HG02759 (cell line): ENCODE results near the gene JMJD1C.
"Not testable (repeated sequence)": the region's sequence is repeated elsewhere in the genome, so short reads cannot be mapped to it uniquely, and the experiment has no call there.

ENCODE experiments used
- ATAC-seq: cut with Tn5 transposase; IDR thresholded peaks from one replicate; pipeline ENCODE4 v1.9.1; 2021; ENCODE audit warnings: mild to moderate bottlenecking, moderate library complexity; ENCODE audit not compliant: unreplicated experiment

Gene JMJD1C

DNA sequence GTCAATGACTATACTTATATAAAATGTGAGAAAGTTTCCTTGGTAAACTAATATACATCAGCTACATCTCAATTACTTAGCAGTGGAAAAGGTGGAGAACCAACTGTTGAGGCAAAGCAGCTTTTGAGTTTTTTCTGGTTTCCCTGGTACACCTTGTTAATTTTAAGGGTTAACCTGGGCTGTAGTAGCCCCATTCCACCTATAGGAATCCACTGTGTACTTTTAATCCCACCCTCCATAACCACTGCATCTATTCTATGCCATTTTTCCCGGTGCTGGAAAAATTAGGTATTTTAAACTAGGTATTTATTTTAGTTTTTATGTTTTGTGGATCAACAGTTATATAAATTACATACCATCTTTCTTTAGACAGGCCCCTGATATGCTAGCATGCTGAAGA is 290.2 kb downstream of the JMJD1C start:
- ATAC-seq, result no peak

DNA sequence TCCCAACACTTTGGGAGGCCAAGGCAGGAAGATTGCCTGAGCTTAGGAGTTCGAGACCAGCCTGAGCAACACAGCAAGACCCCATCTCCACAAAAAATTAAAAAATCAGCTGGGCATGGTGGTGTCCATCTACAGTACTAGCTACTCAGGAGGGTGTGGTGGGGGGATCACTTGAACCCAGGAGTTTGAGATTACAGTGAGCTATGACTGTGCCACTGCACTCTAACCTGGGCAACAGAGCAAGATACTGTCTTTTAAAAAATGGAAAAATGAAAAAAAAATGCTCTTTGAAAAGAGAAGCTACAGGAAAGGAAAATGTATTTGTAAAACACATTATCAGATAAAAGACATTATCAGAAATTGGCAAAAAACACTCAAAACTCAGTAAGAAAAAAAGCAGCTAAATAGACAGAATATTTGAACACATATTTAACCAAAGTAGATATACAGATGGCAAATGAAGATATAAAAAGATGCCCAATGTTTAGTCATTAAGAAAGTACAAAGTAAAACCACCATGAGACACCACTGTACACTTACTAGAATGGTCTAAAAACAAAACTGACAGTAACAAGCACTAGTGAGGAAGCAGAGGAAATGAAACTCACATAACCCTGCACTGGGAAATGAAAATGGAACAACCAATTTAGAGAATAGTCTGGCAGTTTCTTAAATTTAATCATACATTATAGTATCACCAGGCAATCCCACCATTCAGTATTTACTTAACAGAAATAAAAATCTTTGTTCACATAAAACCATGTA is 292.1 kb downstream of the JMJD1C start:
- peak; percentile 98 for ATAC-seq

DNA sequence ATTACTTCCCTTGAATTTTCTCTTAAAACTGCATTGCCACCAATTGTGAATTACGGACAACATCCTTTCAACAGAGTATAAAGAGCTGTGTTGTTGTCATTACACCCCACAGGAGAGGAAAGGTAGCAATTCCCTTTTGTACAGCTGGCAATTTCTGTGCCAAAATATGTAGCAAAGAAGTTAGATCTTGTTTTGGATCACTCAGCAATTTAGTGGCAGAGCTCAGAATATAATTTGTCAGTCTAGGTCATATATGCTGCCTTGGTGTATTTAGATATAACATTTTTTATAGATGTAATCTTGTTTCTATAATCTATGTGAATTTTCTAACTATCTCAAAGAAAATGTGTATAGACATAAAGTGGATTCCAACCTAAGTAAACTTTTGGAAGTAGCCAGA is 293.9 kb downstream of the JMJD1C start:
- ATAC-seq, result no peak

DNA sequence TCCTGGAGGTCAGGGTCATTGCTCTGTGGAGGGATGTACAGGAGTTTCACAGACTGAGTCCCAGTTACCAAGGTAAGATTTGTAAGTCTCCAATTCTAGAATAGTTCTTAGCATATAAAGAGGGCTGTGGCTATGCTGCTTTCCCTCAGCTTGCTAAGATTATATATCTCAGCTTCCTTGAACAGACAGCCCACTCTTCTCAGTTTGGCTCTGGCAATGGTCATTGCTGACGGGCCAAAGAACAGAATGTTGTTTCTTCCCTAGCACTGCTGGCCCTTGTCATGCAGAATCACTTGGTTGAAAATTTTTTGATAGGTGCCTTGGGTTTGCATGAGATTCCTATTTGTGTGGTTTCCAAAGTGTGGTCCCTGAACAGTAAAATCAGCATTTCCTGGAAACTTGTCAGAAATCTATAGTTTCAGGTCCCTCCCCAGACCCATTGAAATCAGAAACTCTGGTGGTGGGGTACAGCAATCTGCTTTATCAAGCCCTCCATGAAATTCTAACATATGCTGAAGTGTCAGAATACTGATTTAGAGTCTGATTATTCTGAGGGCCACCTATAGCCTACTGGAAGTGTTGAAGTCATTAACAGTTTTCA is 294.4 kb downstream of the JMJD1C start:
- no peak for ATAC-seq

DNA sequence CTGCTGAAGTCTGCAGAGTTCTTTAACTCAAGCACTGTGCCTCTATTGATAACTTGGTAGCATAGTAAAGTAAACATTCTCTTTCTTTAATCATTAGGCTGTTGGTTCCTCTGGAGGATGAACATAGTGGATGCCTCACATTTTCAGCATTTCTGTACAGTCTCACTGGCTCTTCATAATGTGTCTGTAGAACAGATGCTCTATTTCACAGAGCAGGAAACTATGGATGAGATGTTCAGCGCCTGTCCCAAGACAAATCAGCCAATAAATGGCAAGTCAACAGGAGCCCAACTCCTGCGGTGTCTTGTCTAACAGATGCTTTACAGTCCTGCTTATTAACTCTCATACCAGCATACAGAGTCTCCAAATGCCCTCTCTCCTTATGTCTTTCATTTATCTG is 296.2 kb downstream of the JMJD1C start:
- no peak for ATAC-seq

DNA sequence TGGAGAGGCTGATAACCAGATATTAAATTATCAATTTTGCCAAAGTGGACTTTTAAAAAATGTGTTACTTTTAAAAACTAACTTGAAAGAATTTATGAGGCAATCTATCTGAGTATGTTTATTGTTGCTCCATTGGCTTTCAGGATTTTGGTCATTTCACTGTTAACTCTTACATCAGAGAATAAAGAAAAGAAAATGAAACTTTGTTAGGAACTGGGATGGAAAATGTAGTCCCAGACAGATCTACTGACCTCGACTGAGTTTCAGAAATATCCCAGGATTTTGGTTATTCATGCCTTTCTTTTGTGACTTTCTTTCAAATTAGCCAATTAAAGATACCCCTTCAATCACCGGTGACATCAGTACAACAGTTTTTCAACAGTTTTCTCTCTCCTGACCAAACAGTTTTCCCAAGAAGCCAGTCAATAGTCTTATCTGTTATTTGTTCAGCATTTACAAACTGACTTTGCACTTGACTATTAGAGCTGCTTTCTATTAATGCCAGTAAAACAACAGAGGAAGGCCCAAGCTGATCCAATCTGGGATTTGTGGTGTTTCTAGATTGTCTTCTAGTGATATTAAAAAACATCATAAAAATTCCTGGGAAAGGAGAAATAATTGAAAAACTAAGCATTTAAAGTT is 296.8 kb downstream of the JMJD1C start:
- ATAC-seq, result no peak

DNA sequence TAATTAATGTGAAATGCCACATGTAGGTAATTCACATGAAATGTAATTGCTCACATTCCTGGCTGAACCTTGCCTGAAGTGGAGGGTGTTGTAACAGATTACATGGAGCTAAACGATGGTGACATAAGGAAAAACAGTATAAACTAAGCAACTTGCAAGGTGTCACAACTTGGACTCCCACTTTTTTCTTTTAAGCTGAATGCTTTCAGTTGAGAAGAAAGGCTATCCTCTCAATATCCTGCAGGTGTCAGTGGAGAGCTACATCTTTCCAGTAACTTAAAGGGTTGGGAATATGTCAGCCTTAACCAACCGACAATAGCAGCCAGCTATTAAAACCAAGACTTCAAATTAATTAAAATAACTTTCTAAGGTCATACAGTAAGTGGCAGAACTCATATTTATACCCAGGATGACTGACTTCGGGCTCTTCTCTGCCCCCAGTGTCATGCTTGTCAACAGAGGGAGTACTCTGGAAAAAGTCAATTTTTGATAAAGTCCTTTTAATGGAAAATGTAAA is 299.0 kb downstream of the JMJD1C start:
- ATAC-seq, result peak; percentile 64

DNA sequence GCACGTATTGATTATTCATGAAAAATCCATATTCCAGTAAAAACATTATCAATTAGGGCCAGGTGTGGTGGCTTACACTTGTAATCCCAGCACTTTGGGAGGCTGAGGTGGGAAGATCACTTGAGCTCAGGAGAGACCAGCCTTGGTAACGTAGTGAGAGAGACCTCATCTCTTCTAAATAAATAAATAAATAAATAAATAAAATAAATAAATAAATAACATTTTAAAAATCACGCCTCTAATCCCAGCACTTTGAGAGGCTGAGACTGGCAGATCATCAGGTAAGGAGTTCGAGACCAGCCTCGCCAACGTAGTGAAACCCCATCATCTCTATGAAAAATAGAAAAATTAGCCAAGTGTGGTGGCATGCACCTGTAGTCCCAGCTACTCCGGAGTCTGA is 300.5 kb downstream of the JMJD1C start:
- ATAC-seq, result no peak

DNA sequence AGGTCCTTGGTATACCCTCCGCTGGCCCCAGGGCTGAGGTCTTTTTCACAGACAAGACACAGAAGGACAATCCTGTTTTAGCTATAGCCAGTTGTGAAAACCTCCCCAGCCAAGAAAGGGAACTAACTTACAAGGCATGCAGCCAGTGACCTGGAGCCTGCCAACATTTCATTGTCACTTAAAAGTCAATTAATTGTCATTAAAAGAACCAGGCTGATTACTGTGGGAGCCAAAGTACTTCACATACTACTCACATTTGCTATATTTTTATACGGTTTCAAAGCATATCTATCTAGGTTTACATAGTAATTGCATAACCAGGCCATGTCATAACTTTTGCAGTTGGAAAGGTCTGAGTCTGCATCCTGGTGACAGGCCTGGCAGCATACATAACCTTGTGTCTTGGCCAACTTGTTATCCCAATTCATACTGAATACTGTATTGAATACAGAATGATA is 301.6 kb downstream of the JMJD1C start:
- ATAC-seq, result no peak

DNA sequence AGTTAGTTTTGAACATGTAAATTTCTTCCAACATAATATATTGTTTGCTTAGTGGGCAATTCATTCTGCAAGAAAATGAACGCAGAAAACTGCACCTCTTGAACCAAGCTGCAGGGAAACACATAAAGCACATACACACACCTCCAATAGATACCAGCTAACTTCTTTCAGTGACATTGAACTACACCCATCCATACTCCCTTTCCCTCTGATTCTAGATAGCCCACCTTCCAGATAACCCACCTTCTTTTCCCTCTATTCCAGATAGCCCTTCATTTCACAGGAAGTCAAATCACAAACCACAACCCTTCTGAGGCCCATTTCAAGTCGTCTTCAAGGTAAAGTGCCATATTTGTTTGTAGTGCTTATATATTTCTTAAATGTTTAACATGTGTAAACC is 304.2 kb downstream of the JMJD1C start:
- ATAC-seq, result no peak

DNA sequence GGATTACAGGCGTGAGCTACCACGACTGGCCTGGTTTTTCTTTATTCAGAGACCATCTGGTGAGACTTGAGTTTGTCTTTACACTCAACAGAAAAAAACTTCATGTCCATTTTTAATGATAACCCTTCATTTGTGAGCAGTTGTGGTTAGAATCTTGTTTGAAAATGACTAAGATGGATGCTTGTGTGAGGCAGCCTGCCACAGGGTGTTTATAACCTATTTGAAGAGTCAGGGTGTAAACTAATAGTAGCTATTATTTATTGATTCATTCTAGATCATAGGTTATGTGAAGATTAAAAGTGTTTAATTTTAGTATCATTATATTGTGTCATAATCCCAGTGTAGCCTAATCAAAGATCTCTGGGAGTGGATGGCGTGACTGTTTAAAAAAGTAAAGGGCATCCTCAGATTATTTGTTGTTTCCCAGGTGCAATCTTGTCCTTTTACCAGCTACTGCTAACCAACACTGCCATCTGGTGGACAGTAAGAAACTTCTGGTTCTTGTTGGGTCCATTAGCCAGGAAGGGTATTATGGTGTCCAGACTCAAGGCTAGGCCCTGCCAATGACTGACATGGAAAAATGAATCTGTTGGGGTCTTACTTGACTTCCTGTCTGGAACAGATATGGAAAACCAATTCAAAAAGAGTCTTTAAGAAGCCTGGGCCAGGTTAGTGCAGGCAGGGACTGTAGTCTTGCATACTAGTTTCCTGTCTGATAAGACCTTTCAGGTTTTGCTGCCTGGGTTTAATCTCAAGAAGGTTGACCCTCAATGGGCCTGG is 307.7 kb downstream of the JMJD1C start:
- peak; percentile 75 for ATAC-seq

DNA sequence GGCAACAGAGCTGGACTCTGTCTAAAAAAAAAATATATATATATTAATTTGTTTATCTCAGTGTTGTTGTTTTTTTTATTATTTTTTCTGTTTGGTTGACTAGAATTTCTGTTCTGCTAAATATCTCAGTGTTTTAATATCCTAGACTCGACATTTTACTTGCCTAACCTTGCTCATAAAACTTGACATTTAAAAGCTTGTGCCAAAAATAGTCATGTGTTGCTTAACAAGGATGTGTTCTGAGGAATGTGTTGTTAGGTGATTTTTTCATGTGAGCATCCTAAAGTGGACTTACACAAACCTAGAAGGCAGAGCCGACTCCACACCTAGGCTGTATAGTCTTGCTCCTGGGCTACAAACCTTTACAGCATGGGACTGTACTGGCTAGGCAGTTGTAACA is 309.5 kb downstream of the JMJD1C start:
- no peak for ATAC-seq

DNA sequence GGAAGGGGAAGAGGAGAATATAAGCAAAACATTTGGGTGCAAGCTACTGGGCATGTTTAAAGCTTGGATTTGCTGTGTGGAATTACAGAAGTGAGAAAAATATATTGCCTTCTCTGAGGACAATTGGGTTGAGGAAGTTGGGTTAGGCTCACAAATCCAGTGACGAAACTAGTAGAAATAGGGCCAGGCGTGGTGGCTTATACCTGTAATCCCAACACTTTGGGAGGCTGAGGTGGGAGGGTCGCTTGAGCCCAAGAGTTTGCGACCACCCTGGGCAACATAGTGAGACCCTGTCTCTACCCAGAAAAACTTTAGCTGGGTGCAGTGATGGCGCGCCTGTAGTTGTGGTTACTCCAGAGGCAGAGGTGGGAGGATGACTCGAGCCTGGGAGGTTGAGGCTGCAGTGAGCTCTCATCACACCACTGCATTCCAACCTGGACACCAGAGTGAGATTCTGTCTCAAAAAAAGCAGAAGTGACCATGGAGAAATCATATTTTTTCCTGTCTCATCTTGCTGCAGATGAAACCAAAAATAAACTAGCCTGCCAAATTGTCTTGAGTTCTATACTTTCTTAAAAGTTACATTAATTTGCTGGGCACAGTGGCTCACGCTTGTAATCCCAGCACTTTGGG is 310.3 kb downstream of the JMJD1C start:
- ATAC-seq, result no peak

DNA sequence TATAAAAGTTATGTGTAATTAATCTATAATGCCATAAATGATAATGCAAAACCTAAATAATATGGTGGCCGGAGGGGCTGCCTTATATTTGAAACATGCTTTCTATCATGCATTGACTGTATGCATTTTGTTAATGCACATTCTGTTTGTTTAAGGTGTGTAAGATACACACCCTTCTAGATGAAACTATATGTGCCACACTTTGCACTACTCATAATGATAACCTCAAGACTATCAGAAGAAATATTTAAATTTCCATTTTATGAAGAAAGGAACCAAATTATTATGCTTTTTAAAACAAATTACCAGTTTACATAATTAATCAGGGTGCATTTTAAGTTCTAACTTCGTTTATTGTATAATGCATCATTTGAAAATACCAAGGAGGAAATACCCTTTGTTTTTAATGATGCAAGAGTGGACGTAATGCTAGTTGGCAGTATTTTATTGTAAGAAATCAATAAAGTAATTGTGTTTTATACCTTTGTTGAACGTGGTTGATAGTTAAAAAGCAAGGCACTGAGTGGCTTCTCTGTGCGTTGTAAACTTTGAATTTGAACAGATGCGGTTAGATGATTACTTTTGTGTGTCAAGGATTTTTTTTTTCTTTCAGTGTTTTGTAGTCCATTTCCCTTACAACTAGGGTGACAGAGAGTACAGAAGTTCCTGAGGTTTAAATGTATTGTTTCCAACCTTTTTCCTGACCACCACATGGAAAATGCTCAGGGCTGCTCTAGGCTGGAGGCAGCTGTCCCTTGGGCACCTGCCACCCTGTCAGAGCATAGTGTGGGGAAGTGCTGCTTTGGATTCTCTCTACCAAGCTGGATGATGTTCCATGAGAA is 311.0 kb downstream of the JMJD1C start:
- ATAC-seq, result no peak

DNA sequence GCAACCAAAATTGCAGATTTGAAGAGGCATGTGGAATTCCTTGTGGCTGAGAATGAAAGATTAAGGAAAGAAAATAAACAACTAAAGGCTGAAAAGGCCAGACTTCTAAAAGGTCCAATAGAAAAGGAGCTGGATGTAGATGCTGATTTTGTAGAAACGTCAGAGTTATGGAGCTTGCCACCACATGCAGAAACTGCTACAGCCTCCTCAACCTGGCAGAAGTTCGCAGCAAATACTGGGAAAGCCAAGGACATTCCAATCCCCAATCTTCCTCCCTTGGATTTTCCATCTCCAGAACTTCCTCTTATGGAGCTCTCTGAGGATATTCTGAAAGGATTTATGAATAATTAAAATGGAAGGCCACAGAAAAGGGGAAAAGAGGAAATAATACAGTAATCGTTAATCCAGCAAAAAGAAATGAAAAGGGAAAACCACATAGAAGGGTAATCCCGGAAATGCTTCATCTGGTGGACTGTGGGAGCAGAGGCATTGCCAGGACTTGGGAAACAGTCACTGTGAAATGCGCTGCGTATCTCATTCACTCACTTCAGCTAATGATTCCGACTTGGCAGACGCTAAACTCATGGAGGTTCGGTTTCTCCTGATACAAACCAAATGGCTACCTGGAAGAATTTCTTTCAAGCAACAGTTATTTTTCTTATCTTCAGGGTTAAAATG is 311.8 kb downstream of the JMJD1C start:
- not testable (repeated sequence) for ATAC-seq

DNA sequence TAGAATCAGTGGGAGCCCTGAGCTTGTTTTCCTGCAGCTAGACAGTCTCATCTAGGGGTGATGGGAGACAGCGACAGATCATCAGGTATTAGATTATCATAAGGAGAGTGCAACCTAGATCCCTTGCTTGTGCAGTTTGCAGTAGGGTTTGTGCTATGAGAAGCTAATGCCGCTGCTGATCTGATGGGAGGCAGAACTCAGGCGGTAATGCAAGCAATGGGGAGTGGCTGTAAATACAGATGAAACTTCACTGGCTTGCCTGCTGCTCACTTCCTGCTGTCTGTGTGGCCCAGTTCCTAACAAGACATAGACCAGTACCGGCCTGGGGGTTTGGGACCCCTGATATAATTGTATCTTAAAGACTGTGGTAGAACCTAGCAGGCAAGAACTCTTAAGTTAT is 315.0 kb downstream of the JMJD1C start:
- ATAC-seq, result no peak

DNA sequence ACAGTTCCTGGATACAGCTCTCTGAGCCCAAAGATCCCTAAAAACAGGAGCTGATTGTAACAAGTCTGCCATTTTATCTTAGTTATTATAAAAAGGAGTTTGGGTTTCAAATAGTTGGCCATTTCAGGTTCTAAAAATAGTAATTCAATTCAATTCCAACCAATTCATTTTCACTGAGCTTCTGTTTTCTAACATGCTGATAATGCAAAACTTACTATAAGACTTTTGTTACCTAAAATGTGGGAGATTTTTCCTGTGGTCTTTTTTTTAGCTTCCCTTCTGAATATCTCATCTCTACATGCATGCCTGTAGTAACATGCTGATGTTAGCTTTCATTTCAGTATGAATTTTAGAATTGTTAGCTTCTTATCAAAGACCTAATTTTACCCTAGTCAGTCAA is 319.3 kb downstream of the JMJD1C start:
- ATAC-seq, result no peak

DNA sequence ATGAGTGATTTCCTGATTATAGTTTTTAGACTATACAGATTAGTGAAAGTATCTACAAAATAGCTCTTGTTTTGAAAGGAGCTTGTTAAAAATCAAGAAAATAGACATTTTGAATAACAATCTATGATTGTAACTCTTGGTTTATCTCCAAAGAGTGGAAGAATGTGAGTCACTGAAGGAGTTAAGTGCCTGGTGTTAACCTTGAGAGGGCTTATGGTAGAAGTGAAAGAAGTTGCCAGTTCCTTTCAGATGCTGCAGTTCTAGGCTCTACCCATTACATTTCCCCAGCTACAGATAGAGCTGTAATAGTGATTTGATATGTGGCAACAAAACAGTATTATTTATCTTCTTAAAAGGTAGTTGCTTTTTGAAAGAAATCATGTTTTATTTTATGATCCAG is 320.0 kb downstream of the JMJD1C start:
- ATAC-seq, result no peak

DNA sequence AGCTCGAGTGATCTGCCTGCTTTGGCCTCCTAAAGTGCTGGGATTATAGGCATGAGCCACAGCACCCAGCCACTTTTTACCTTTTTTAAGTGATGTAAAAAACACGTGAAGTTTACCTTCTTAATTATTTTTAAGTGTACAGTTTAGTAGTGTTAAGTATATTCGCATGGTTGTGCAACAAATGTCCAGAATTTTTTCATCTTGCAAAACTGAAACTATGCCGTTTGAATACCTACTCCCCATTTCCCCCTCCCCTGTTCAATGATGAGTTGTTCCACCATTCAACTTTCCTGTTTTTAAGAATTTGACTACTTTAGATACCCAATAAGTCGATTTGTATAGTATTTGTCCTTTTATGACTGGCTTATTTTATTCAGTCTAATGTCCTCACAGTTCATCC is 321.8 kb downstream of the JMJD1C start:
- no peak for ATAC-seq
